ENCODE data around the gene DDIT3. TPM values are rescaled to one million over a fixed set of nuclear protein-coding genes. Genes with fewer than 3 reads are reported as not detected.
A peak's percentile ranks its signal among the peaks of the same experiment; 100 is the strongest.

DDIT3 gene
- total and polyA plus RNA-seq, 4 donors: 4.7 to 30.2 (median 16.2) TPM

GRCh38 chr12:57550641-57551549 lies 30.6 kb upstream of the DDIT3 start:
- TF ChIP-seq, protein P1, sequence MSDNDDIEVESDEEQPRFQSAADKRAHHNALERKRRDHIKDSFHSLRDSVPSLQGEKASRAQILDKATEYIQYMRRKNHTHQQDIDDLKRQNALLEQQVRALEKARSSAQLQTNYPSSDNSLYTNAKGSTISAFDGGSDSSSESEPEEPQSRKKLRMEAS (IDR thresholded peaks at IDR 0.05): no peak
- TF ChIP-seq, protein P2, sequence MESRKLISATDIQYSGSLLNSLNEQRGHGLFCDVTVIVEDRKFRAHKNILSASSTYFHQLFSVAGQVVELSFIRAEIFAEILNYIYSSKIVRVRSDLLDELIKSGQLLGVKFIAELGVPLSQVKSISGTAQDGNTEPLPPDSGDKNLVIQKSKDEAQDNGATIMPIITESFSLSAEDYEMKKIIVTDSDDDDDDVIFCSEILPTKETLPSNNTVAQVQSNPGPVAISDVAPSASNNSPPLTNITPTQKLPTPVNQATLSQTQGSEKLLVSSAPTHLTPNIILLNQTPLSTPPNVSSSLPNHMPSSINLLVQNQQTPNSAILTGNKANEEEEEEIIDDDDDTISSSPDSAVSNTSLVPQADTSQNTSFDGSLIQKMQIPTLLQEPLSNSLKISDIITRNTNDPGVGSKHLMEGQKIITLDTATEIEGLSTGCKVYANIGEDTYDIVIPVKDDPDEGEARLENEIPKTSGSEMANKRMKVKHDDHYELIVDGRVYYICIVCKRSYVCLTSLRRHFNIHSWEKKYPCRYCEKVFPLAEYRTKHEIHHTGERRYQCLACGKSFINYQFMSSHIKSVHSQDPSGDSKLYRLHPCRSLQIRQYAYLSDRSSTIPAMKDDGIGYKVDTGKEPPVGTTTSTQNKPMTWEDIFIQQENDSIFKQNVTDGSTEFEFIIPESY (IDR thresholded peaks at IDR 0.05): no peak
- TF ChIP-seq FOXA1 (IDR thresholded peaks at IDR 0.05) (no peak), REST (IDR thresholded peaks at IDR 0.05) (no peak), FOXA2 (IDR thresholded peaks at IDR 0.05) (no peak), SP1 (IDR thresholded peaks at IDR 0.05) (no peak), CTCF (IDR thresholded peaks at IDR 0.05; ENCODE audit: low read depth, low read length, missing input control) (no peak), TAF1 (conservative IDR thresholded peaks at IDR 0.05) (no peak)
- H3K4me3 ChIP-seq (ENCODE audit: low read depth in 1 of 3, low read length in 3 of 3): no peak overlapping the region
- no peak overlapping the region for H3K9ac ChIP-seq (ENCODE audit: low read depth in 1 of 2, low read length in 2 of 2)
- H3K9me3 ChIP-seq (ENCODE audit: control insufficient read depth in 4 of 4, low read length in 3 of 4): no peaks in the 10 kb centered on the region
- no peak for DNase-seq (ENCODE audit: low spot score)
- no peaks in the 10 kb centered on the region for H3K36me3 ChIP-seq (ENCODE audit: control insufficient read depth in 4 of 4, insufficient read depth in 3 of 4, low read depth in 1 of 4, low read length in 3 of 4)
- WGBS: 59% methylated on average over 7 of the region's 7 CpGs
- peaks cover 6 to 12% (median 8%) of the 10 kb centered on the region in 4 donors for H3K4me1 ChIP-seq (ENCODE audit: control insufficient read depth in 4 of 4, insufficient read depth in 4 of 4, low read length in 3 of 4)
- no peak overlapping the region for H3K27ac ChIP-seq (ENCODE audit: low read depth in 1 of 2, low read length in 2 of 2)
- H3K27me3 ChIP-seq (ENCODE audit: control insufficient read depth in 4 of 4, insufficient read depth in 4 of 4, low read length in 3 of 4): peaks cover 0 to 12% (median 2%) of the 10 kb centered on the region in 4 donors

DNA sequence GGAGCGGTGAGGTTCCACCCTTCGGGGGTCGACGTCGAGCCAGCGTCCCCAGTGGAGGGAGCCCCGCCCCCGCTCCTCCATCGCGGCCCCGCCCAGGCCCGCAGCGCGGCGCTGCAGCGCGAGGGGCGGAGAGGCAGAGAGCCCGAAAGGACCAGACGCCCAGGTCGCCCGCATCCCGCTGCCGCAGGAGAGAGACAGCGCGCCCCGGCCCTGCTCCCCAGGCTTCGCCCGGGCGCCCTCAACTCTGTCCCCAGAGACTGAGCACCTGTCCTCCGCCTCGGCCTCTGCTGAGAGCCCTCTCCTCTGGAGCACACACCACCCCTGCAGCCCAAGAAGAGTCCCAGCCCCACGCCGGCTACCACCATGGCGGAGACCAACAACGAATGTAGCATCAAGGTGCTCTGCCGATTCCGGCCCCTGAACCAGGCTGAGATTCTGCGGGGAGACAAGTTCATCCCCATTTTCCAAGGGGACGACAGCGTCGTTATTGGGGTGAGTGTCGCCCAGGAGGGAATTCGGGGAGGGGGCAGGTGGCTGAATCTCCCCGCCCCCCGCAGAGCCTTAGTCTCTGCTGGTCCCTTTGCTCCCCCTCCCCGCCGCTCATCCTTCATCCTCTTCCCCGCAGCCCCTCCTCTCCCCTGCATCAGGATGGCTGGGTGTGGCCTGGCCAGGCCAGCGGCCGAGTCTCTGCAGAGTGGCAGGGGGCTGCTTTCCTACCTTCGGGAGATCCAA lies 29.8 kb upstream of the DDIT3 start, which contains the start of gene KIF5A:
TSS of gene KIF5A (plus strand) at position 136 of the 732 bp plus-strand sequence. CDS start at position 364, 228 bp downstream.
- Histone ChIP-seq H3K4me1 (ENCODE audit: control insufficient read depth in 4 of 4, insufficient read depth in 4 of 4, low read length in 3 of 4) (peaks cover 6 to 15% (median 10%) of the 10 kb centered on the region in 4 donors), H3K36me3 (ENCODE audit: control insufficient read depth in 4 of 4, insufficient read depth in 3 of 4, low read depth in 1 of 4, low read length in 3 of 4) (no peaks in the 10 kb centered on the region), H3K9me3 (ENCODE audit: control insufficient read depth in 4 of 4, low read length in 3 of 4) (no peaks in the 10 kb centered on the region), H3K27me3 (ENCODE audit: control insufficient read depth in 4 of 4, insufficient read depth in 4 of 4, low read length in 3 of 4) (peaks cover 0 to 12% (median 2%) of the 10 kb centered on the region in 4 donors), H3K9ac (ENCODE audit: low read depth in 1 of 2, low read length in 2 of 2) (no peak within 1 kb of the TSS), H3K4me3 (ENCODE audit: low read depth in 1 of 3, low read length in 3 of 3) (peak within 1 kb of the TSS in 1 of 3 donors; percentile 26), H3K27ac (ENCODE audit: low read depth in 1 of 2, low read length in 2 of 2) (no peak within 1 kb of the TSS)
- peak; percentile 63 for DNase-seq (ENCODE audit: low spot score)
- TF ChIP-seq RXRA (IDR thresholded peaks at IDR 0.05) (no peak), JUND (IDR thresholded peaks at IDR 0.05) (no peak), EGR1 (IDR thresholded peaks at IDR 0.05; ENCODE audit: low read depth in 2 of 2) (no peak), HNF4G (IDR thresholded peaks at IDR 0.05) (no peak), REST (IDR thresholded peaks at IDR 0.05) (no peak), GABPA (IDR thresholded peaks at IDR 0.05 in 1 of 2, conservative IDR thresholded peaks at IDR 0.05 in 1 of 2) (no peak), HNF4A (conservative IDR thresholded peaks at IDR 0.05) (no peak)
- TF ChIP-seq, protein P3, sequence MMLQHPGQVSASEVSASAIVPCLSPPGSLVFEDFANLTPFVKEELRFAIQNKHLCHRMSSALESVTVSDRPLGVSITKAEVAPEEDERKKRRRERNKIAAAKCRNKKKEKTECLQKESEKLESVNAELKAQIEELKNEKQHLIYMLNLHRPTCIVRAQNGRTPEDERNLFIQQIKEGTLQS (IDR thresholded peaks at IDR 0.05): no peak
- TF ChIP-seq, protein P2 (IDR thresholded peaks at IDR 0.05): no peak
- 6% methylated on average over 52 of the region's 52 CpGs for WGBS
